Hepatic stellate cell (primary cell): ENCODE results near the gene RUNX2.

ENCODE experiments used
- DNase-seq: peaks from one replicate; pipeline ENCODE4 v3.0.0; 2011; ENCODE audit warnings: low spot score

RUNX2 gene

GRCh38 chr6:45415315-45415714 lies 87.2 kb downstream of the RUNX2 start:
- DNase-seq, result no peak

GRCh38 chr6:45415788-45416518 lies 87.8 kb downstream of the RUNX2 start:
- no peak for DNase-seq

- DNase-seq, result peak; percentile 19
These were observed 88.6 kb downstream of the RUNX2 start for GRCh38 chr6:45416700-45417099.

- DNase-seq, result no peak
These were observed 89.3 kb downstream of the RUNX2 start for GRCh38 chr6:45417436-45417835.

GRCh38 chr6:45419571-45420082 lies 91.5 kb downstream of the RUNX2 start:
- DNase-seq, result no peak

GRCh38 chr6:45420083-45420908 lies 92.2 kb downstream of the RUNX2 start:
- DNase-seq, result no peak

GRCh38 chr6:45420909-45421708 lies 93.0 kb downstream of the RUNX2 start:
- peak; percentile 51 for DNase-seq

- DNase-seq, result peak; percentile 71
These were observed 93.8 kb downstream of the RUNX2 start for GRCh38 chr6:45421709-45422502.

GRCh38 chr6:45422503-45423110 lies 94.5 kb downstream of the RUNX2 start:
- DNase-seq, result peak; percentile 50

- peak; percentile 43 for DNase-seq
These were observed 95.1 kb downstream of the RUNX2 start for GRCh38 chr6:45423111-45423823.

- DNase-seq, result no peak
These were observed 95.8 kb downstream of the RUNX2 start for GRCh38 chr6:45423824-45424450.

GRCh38 chr6:45424451-45424861 lies 96.3 kb downstream of the RUNX2 start:
- DNase-seq, result no peak

GRCh38 chr6:45426251-45426650 lies 98.1 kb downstream of the RUNX2 start:
- DNase-seq, result no peak

- no peak for DNase-seq
These were observed 99.6 kb downstream of the RUNX2 start for GRCh38 chr6:45427726-45428125.

GRCh38 chr6:45428727-45429126 lies 100.6 kb downstream of the RUNX2 start:
- no peak for DNase-seq

GRCh38 chr6:45430590-45431202 lies 102.6 kb downstream of the RUNX2 start:
- DNase-seq, result no peak

- DNase-seq, result no peak
These were observed 103.4 kb downstream of the RUNX2 start for GRCh38 chr6:45431317-45432065.

GRCh38 chr6:45432977-45433376 lies 104.8 kb downstream of the RUNX2 start:
- peak; percentile 25 for DNase-seq
